Breast epithelium (tissue), 3 donors: ENCODE measurements around the gene LHPP.

Experiments
- POLR2A ChIP-seq: fragments of 450-650 bp; IDR thresholded peaks from one replicate; pipeline ENCODE4 v1.6.1; 2016; ENCODE audit warnings: antibody characterized with exemption, mild to moderate bottlenecking, moderate library complexity
- POLR2AphosphoS5 ChIP-seq, 3 donors: sonication (generic); formaldehyde crosslinking; IDR thresholded peaks; one replicate each; pipeline ENCODE4 v1.6.1; 2017; ENCODE audit warnings: antibody characterized with exemption in 3 of 3
- TF ChIP-seq, protein P1 (sequence below), 3 donors: fragments of 450-650 bp; IDR thresholded peaks; one replicate each; pipeline ENCODE4 v1.5.1; 2016 to 2017; ENCODE audit warnings: antibody characterized with exemption in 3 of 3, mild to moderate bottlenecking in 3 of 3, moderate library complexity in 3 of 3

DNA sequence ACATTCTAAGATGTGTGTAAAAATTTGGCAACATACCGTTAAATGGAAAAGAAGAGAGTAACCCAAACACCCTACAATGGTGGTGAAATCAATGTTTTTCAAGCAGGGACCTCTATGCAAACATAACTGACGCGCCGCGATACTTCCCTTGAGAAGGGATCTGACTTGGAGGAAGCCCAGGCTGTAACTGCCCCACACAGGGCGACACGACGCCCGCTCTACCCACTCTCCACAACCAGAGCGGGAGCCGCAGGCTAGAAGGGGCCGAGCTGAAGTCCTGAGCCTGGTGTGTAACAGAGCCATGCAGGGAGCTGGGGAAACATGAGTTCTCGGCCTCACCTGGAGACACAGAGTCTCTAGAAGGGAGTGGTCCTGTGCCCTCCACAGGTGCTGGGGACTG, 162.4 kb downstream of the LHPP start:
- TF ChIP-seq, protein P1, sequence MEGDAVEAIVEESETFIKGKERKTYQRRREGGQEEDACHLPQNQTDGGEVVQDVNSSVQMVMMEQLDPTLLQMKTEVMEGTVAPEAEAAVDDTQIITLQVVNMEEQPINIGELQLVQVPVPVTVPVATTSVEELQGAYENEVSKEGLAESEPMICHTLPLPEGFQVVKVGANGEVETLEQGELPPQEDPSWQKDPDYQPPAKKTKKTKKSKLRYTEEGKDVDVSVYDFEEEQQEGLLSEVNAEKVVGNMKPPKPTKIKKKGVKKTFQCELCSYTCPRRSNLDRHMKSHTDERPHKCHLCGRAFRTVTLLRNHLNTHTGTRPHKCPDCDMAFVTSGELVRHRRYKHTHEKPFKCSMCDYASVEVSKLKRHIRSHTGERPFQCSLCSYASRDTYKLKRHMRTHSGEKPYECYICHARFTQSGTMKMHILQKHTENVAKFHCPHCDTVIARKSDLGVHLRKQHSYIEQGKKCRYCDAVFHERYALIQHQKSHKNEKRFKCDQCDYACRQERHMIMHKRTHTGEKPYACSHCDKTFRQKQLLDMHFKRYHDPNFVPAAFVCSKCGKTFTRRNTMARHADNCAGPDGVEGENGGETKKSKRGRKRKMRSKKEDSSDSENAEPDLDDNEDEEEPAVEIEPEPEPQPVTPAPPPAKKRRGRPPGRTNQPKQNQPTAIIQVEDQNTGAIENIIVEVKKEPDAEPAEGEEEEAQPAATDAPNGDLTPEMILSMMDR (IDR thresholded peaks at IDR 0.05): no peak
- no peak for TF ChIP-seq POLR2A
- no peak for TF ChIP-seq POLR2AphosphoS5 (IDR thresholded peaks at IDR 0.05)
